ENCODE results near the gene CAB39.

CAB39 gene

DNA sequence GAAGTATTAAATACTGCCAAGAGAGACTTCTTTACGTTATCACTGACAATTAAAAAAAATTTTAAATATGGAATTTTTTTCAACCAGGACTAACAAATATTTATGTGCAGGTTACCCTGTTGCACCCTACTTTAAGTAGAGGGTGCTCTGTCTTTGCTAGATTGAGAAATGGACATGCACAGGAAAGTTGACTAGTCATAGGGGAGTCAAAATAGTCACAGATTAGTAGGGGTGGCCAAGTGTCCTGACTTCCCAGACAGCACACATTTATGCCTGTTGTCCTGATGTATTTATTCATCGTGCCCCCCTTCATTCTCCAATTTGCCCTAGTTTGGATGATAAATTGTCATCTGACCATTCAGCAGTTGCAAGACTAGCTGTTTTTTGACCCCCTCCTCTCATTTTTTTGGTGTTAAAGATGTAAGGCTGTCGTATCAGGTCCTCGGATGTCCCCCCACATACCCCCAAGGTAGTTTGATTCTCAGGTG, 20.3 kb downstream of the CAB39 start:
- Histone ChIP-seq H2AFZ (ENCODE audit: low read depth, low read length) (no peak overlapping the region), H4K20me1 (ENCODE audit: insufficient read depth, low read length) (peaks cover 49% of the 10 kb centered on the region), H3K4me2 (ENCODE audit: insufficient read depth, low read length) (no peak overlapping the region), H3K9me3 (ENCODE audit: insufficient read depth, low read length, severe bottlenecking) (no peaks in the 10 kb centered on the region), H3K79me2 (ENCODE audit: insufficient read depth, low read length) (peaks cover 92% of the 10 kb centered on the region), H3K27ac (ENCODE audit: low read length) (no peak overlapping the region), H3K27me3 (ENCODE audit: insufficient read depth, low read length, poor library complexity) (no peaks in the 10 kb centered on the region), H3K4me3 (ENCODE audit: low read depth in 1 of 2, low read length in 2 of 2) (no peak overlapping the region), H3K9ac (ENCODE audit: low read depth, low read length) (no peak overlapping the region), H3K36me3 (ENCODE audit: insufficient read depth, low read length) (peaks cover 5% of the 10 kb centered on the region; the same call in 1 of the 2 replicates), H3K4me1 (ENCODE audit: insufficient read depth, low read length) (no peaks in the 10 kb centered on the region)
- no peak for ATAC-seq (ENCODE audit: insufficient read depth, low read depth)
- TF ChIP-seq, protein P1, sequence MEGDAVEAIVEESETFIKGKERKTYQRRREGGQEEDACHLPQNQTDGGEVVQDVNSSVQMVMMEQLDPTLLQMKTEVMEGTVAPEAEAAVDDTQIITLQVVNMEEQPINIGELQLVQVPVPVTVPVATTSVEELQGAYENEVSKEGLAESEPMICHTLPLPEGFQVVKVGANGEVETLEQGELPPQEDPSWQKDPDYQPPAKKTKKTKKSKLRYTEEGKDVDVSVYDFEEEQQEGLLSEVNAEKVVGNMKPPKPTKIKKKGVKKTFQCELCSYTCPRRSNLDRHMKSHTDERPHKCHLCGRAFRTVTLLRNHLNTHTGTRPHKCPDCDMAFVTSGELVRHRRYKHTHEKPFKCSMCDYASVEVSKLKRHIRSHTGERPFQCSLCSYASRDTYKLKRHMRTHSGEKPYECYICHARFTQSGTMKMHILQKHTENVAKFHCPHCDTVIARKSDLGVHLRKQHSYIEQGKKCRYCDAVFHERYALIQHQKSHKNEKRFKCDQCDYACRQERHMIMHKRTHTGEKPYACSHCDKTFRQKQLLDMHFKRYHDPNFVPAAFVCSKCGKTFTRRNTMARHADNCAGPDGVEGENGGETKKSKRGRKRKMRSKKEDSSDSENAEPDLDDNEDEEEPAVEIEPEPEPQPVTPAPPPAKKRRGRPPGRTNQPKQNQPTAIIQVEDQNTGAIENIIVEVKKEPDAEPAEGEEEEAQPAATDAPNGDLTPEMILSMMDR (IDR thresholded peaks at IDR 0.05; ENCODE audit: borderline replicate concordance, extremely low read depth, low read length, poor library complexity, severe bottlenecking) = no peak
- TF ChIP-seq EZH2 (IDR thresholded peaks at IDR 0.05; ENCODE audit: borderline replicate concordance, low read depth, low read length, severe bottlenecking) = no peak
- DNase-seq = no peak

DNA sequence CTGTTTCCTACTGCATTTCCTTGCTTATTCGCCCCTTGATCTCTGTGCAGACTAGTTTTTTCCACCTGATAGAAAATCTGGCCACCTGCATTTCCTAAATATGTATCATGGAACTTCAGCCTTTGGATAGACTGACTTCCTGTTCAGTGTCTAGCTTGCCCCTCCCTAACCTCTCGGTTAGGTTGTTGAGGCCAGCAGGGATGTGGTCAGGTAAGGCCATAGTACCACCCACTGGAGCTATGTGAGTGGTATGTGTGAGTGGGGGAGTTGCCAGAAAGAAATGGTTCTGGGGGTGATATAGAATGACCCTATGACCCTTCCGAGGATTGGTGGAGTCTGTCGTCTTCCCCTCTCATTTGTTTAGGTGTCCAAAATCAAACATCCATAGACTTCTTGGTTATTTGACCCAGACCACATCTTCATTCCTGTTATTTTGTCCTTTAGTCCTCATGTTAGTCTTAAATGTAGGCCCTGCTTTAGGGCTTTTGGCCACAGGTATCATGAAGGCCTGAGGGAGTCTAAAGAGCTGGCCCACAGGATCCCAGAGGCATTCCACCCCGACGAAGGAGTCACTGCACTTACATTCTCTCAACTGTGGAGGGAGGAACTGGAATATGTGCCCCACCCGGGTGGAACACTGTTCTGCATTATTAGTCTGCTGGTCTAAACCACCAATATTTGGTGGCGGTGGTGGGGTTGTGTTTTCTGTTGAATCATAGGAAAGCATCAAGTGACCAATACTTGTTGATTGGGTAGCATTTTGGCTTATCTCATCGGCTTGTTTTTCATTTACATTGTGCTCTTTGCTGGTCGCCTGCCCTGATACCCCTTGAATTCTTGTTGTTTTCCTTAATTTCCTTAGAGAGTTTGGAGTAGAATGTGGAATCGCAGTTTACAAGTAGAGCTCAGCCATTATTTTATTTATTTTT, 21.9 kb downstream of the CAB39 start:
- DNase-seq (no peak), ATAC-seq (ENCODE audit: insufficient read depth, low read depth) (no peak)
- no peak overlapping the region for H3K27ac ChIP-seq (ENCODE audit: low read length)
- H3K9ac ChIP-seq (ENCODE audit: low read depth, low read length) = no peak overlapping the region
- no peak overlapping the region for H3K4me3 ChIP-seq (ENCODE audit: low read depth in 1 of 2, low read length in 2 of 2)
- no peak for TF ChIP-seq EZH2 (IDR thresholded peaks at IDR 0.05; ENCODE audit: borderline replicate concordance, low read depth, low read length, severe bottlenecking)
- TF ChIP-seq, protein P1 (IDR thresholded peaks at IDR 0.05; ENCODE audit: borderline replicate concordance, extremely low read depth, low read length, poor library complexity, severe bottlenecking) = no peak
- H3K79me2 ChIP-seq (ENCODE audit: insufficient read depth, low read length) = peaks cover 93% of the 10 kb centered on the region
- no peak overlapping the region for H2AFZ ChIP-seq (ENCODE audit: low read depth, low read length)
- peaks cover 5% of the 10 kb centered on the region; the same call in 1 of the 2 replicates for H3K36me3 ChIP-seq (ENCODE audit: insufficient read depth, low read length)
- no peak overlapping the region for H3K4me2 ChIP-seq (ENCODE audit: insufficient read depth, low read length)
- H3K9me3 ChIP-seq (ENCODE audit: insufficient read depth, low read length, severe bottlenecking) = no peaks in the 10 kb centered on the region
- H3K27me3 ChIP-seq (ENCODE audit: insufficient read depth, low read length, poor library complexity) = no peaks in the 10 kb centered on the region
- H4K20me1 ChIP-seq (ENCODE audit: insufficient read depth, low read length) = peaks cover 48% of the 10 kb centered on the region
- H3K4me1 ChIP-seq (ENCODE audit: insufficient read depth, low read length) = no peaks in the 10 kb centered on the region

DNA sequence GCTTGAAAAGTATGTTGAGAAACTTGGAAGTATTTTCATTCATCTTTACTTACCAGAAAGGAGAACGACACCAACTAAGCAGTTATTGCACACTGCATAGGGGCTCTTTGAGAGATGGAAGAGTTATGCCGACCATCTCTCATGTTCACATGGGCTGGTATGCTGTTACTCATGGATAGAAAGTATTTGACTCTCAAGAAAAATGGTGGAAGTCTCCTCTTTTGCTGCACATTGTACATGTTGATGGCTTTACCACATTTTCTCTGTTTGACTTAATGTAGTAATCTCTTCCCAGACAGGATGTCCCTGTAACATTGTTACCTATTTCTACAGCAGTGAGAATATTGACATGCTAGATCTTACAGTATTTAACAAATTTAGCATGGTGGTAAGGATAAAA, 23.2 kb downstream of the CAB39 start:
- H2AFZ ChIP-seq (ENCODE audit: low read depth, low read length) = no peak overlapping the region
- H3K27me3 ChIP-seq (ENCODE audit: insufficient read depth, low read length, poor library complexity) = no peaks in the 10 kb centered on the region

More for the DNA sequence above, 23.2 kb downstream of the CAB39 start:
- ATAC-seq (ENCODE audit: insufficient read depth, low read depth) (no peak), DNase-seq (no peak)
- TF ChIP-seq, protein P1 (IDR thresholded peaks at IDR 0.05; ENCODE audit: borderline replicate concordance, extremely low read depth, low read length, poor library complexity, severe bottlenecking) = no peak
- TF ChIP-seq EZH2 (IDR thresholded peaks at IDR 0.05; ENCODE audit: borderline replicate concordance, low read depth, low read length, severe bottlenecking) = no peak
- H3K36me3 ChIP-seq (ENCODE audit: insufficient read depth, low read length) = peaks cover 14% of the 10 kb centered on the region
- no peaks in the 10 kb centered on the region for H3K9me3 ChIP-seq (ENCODE audit: insufficient read depth, low read length, severe bottlenecking)
- H3K4me3 ChIP-seq (ENCODE audit: low read depth in 1 of 2, low read length in 2 of 2) = no peak overlapping the region
- no peaks in the 10 kb centered on the region for H3K4me1 ChIP-seq (ENCODE audit: insufficient read depth, low read length)
- H3K9ac ChIP-seq (ENCODE audit: low read depth, low read length) = no peak overlapping the region
- H4K20me1 ChIP-seq (ENCODE audit: insufficient read depth, low read length) = peaks cover 56% of the 10 kb centered on the region
- H3K27ac ChIP-seq (ENCODE audit: low read length) = no peak overlapping the region
- H3K4me2 ChIP-seq (ENCODE audit: insufficient read depth, low read length) = no peak overlapping the region
- H3K79me2 ChIP-seq (ENCODE audit: insufficient read depth, low read length) = peaks cover 96% of the 10 kb centered on the region
